HG03565 (cell line): ENCODE measurements around the gene TMOD1.

Experiments
- ATAC-seq: cut with Tn5 transposase; IDR thresholded peaks from one replicate; pipeline ENCODE4 v1.9.1; 2021; ENCODE audit warnings: mild to moderate bottlenecking, moderate library complexity; ENCODE audit not compliant: unreplicated experiment

TMOD1 gene

GRCh38 chr9:97516111-97516510 lies 14.6 kb downstream of the TMOD1 start:
- no peak for ATAC-seq

GRCh38 chr9:97517331-97518089 lies 16.0 kb downstream of the TMOD1 start:
- ATAC-seq = no peak

DNA sequence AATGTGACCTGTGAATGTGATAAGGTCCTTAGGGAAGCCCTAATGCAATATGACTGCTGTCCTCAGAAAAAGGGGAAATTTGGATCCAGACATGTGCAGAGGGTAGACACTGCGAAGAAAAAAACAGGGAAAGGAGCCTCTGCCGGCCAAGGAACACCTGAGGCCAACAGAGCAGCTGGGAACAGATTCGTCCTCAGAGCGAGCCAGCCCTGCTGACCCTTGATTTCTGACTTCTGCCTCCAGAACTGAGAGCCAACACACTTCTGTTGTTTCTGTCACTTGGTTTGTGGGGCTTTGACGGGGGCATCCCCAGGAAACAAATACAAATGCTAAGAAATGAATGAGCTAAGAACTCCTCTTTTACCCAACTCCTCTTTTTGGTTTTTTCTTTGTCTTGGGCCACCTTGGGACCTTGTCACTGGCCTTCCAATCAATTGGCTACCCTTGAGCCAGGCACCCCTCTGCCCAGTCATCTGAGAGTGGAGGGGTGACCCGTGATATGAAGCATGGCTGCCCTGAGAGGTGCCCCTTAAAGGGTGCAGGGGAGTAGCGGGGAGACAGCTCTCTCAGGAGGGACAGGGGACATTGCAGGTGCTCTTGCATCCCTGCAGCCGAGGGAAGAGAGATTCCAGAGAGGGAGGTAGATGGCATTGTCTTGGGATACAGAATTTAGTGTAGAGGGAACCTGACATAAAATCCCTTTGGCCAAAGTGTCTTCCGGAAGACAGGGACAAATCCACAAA lies 16.9 kb downstream of the TMOD1 start:
- no peak for ATAC-seq

DNA sequence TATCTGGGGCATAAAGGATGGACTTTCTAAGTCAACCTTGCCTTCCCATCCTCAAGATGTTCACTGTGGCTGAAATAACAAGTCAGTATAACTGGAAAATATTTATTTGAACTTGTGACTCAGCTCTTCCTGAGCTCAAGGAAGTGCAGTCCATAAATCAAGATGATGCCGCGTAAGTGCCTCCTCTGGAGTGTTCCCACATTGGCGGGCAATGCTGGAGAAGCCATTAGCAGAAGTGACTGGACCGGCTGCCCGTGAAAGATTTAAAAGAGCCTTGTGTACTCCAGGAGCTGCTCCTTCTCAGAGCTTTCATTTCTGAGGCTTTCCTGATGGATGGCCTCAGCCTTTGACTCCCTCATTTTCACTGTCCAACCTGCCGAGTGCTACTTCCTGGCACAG lies 17.4 kb downstream of the TMOD1 start:
- ATAC-seq = no peak

DNA sequence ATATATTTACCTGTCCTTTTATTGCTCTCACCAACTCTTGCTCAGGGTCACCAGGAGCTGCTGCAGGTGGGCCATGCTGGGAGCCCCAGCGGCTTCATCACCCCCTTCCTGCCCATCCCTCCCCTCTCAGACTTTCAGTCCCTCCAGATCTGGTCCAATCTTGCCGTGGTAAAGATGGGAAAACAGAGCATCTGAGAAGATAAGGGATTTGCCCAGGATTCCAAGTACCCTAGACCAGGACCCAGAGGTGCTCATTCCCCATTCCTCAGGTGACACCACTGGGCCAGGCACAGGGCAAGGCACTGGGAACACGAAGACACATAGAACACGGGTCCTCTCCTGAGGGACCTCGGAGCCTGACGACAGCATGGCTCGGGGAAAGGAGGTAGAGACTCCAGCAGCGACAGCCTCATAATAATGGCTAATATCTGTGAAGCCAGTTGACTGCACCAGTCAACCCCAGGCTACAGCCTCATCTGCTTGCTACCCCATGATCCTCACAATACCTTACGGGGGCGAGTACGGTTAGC lies 18.0 kb downstream of the TMOD1 start:
- no peak for ATAC-seq

DNA sequence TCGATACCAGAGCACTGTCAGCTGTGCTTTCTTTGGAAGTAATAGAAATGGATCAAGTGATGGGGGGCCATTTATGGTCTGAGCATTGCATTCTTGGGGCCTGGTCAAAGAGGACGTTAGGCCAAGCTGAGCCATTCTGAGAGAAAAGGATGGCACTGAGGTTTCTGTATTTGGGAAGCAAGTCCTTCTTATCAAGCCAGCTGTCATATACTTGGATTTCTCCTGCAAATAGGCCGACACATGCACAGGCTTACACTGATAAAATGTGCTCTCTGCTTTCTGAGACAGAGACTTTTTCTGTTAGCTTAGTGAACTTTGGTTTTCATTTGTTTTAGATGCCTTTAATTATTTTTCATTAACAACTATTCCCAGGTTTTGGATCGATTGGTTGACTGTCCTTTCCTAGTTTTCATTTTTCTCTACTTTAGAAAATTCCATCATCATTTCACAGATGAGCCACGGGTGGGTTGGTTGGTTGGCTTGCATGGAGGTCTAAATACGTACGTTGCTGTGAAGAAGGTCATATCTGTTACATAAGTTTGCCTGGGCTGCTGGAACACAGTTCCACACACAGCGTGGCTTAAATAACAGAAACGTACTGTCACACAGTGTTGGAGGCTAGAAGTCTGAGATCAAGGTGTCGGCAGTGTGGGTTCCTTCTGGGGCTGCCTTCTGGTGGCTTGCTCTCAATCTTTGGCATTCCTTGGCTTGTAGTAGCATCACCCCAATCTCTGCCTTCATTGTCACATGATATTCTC lies 20.3 kb downstream of the TMOD1 start:
- no peak for ATAC-seq

GRCh38 chr9:97524424-97524823 lies 23.0 kb downstream of the TMOD1 start:
- ATAC-seq = no peak

GRCh38 chr9:97525451-97525850 lies 24.0 kb downstream of the TMOD1 start:
- no peak for ATAC-seq

GRCh38 chr9:97526895-97527575 lies 25.6 kb downstream of the TMOD1 start:
- no peak for ATAC-seq

DNA sequence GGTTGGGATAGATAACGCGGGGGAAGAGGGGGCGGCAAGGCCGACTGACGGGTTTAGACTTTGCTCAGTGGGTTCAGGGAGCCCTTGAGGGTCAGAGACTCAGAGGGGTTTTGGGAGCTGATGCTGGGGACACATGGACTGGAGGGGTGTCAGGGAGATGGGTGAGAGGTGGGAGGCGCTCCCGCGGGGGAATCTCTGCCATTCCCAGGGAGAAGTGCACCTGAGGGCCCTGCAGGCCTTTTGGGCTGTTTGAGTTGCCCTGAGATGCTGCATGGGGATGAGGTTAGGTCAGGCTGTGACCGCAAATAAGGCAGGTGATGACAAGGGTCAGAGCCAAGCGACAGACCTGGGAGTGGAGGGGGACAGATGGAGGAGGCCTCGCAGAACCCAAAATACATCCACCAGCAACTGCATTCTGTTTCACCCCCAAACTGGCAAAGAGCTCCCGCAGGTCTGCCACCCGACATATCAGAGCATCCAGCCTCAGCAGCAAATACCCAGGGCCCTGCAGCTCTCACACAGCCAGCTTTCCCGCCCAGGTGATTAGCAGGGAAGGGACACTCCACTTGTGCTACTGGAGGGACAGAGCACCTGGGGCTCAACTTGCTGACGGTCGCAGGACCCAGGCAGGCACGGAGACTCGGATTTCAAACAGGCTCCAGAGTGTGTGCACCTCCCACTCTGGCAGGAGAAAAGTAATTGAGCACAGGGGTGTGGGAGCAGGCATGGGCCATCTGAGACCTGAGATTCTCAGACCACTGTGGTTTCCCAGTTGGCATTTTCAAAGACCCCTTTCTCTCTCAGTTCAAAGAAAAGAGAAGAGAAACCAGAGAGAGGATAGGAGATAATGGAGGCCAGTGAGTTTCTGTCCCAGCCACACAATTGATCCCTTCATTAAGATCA lies 26.4 kb downstream of the TMOD1 start:
- ATAC-seq = no peak

GRCh38 chr9:97528529-97529230 lies 27.2 kb downstream of the TMOD1 start:
- ATAC-seq = no peak

DNA sequence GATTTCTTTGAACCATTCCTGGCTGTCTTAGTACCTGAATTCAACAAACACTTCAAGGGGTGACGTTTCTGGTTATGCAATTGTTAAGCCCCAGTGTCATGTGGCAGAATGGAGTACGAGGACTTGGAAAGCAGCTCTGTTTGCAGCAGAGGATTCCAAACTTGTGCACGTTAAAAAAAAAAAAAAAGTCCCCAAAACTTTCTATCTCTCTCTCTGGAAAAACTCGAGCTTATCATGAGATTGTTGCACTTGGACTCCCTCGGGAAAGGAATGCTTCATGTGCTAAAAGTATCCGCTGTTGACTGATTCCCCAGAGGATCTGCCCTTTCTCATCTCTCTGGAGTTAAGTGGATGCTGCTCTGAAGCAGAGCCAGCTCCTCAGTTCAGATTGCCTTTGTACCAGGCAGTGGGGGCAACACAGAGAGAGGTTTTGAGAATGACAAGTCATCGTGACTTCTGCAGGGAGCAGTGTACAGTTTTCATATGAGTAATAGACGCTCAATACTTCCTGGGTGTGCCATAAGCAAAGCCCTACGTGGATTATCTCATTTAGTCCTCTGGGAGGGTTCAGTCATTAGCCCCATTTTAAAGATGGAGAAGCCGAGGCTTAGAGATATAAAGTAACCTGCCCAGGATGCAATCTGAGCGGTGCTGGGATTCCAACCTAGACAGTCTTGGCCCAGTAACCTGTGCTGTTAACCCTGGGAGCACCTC lies 28.1 kb downstream of the TMOD1 start:
- ATAC-seq = peak; percentile 80

GRCh38 chr9:97531888-97532376 lies 30.5 kb downstream of the TMOD1 start:
- ATAC-seq = no peak

DNA sequence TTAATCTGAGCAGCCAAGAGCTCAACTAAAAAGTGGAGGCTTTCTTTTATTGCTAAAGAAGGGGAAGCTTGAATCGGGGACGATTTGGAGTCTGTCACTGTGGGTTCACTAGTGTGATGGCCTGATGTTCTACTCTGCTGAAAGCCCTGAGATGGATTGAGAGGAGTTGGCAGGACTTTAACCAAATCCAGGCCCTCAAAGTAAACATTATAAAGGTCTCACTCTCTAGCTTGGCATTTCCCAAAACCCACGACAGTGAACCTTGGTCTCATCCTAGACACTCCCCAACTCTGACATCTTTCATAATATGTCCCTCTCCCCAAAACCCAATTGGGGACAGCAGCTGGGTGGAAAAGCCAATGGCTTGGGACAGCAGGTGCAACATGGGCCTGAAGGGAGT lies 32.7 kb downstream of the TMOD1 start:
- no peak for ATAC-seq

DNA sequence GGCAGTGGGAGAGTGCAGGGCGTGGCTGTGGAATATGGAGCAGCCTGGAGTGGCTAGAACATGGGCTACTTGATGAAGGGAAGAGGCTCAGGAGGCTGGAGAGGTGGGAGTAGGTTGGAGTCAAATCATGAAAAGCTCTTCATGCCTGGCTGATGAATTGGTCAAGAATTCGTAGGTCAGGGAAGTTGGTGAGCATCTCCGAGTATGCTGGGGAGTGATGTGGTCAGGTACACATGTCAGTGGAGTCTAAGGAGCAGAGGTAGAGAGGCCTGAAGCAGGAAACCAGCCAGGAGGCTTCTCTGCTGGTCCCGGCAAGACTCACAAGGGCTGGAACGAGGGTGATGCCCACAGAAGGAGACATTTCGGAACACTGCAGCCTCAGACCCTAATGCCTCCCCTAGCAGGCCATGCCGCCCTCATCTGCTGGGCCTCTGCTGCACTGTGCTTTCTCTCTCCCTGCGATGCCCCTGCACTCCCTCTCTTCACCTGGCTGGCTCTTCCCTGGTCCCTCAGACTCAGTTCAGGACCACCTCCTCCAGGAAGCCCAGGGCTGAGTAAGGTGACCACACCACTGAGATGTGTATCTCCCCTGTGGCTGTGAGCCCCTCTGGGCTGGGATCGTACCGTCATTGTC lies 33.6 kb downstream of the TMOD1 start:
- no peak for ATAC-seq

DNA sequence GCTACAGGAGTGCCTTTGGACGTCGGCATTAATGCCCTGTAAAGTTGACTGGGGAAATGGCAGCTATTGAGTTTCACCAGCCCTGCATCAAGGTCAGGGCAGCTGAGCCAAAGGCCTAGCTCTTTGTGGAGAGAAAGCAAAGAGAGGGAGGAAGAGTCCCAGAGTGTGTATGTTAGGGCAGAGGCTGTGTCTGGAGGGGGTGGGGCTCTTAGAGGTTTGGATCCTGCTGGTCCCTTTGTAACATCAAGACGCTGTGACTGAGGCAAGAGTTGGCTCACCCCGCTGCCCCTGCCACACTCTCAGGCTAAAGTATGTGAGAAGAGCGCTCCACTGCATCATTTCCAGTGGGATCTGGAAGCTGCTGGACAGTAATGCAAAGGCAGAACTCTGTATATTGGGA lies 34.3 kb downstream of the TMOD1 start:
- ATAC-seq = no peak

DNA sequence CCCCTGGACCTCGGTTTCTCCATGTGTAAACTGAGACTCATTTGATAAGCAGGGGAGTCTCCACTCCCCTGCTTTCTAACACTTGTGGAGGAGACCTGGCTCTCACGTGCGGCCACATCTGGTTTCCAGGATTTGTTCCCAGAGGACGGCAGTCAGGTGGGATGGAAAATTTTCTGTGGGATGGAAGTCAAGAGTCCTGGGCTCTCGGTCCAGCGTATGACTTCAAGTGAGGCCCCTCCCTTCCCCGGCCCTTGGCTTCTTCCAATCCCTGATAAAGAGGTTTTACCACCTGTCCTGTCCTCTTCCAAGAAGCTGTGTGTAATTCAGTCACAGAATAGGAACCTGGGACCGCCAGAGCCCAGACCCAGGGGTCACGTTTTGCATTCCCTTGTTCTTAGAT lies 35.0 kb downstream of the TMOD1 start:
- ATAC-seq = no peak

- no peak for ATAC-seq
Observed at GRCh38 chr9:97543561-97543960, 42.1 kb downstream of the TMOD1 start.
